Amygdala (tissue), 56 donors: ENCODE measurements around the gene EIF2S1.
A peak's percentile ranks its signal among the peaks of the same experiment; 100 is the strongest.
"Not testable (repeated sequence)": the region's sequence is repeated elsewhere in the genome, so short reads cannot be mapped to it uniquely, and the experiment has no call there.

ENCODE experiments used
- DNase-seq, 56 donors: peaks; one replicate each; lab custom pipeline; 2025; lab: John Stamatoyannopoulos, UW

Gene EIF2S1

DNA sequence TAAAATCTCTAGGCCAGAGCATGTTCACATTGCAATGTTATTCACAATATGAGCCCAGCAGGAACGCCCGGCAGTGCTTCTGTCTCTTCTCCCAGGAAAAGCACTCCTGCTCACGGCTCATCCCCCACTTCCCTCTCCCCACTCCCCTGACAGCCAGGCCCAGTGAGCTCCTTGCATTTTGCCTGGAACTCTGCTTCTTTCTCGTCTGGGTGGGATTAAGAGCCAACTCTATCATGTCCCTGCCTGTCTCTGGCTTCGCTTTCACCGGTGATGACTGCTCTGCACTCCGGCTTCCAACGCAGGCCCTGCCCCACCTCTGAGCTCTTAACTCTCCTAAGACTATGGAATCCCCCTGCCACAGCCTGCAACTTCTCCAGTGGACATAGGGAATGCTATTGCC is 49.3 kb downstream of the EIF2S1 start:
- no peak for DNase-seq

DNA sequence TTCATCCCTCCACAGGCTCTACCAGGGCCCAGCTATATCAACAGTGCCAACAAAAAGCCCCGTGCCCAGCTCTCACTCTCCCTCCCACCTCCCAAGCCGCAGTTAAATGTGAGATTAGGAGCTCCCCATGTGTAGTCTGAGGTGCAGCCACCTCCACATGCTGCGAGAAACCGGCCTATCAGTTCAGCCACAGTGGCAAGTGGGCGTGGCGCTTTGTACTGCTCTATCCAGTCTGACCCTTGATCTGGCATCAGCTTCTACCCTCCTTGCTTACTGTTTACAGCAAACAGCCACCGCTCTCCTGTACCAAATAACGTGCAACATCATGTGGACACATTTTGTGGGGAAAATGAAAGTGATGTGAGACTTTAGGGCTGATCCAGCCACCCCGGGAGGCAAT is 50.2 kb downstream of the EIF2S1 start:
- DNase-seq = no peak

DNA sequence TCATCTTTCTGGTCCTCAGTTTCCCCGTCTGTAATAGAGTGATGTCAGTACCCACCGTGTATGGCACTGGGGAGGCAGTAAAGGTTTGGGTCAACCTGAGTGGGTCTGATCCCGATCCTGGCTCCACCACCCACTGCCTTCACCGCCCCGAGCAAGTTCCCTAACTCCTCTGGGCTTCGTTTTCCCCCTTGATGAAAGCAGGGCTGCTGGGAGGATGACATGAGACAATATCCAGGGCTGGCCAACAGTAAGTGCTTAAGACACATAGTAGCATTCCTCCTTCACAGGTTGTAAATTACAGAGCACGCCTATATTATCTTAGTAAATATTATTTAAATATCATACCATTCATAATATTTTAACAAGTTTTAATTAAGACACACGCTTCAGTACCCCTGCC is 51.2 kb downstream of the EIF2S1 start:
- no peak for DNase-seq

DNA sequence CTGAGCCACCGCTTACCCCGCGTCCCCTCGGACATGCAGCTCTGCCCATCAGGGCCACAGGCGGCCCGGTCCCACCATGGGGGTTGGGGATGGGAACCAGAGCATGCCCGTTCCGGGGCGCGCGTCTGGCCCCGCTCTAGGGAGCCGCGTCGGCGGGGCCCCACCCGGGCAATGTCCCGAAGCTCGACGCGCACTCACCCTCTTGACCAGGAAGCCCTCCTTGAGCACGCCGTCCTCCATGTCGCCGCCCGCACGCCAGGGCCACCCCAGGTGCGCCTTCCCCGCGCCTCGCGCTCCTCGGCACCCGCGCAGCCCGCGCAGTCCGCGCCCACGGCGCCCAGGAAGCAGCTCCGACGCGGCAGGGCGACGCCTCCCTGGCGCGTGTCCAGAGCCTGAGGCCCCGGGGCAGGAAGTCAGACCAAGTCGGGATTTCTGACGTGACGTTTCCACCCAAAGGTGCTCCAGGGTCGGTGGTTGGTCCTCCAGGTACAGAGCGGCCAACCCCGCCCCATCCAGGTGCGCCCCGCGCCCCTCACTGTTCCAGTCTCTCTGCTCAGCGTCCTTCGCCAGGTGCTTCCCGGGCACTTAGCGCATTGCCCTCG is 51.8 kb downstream of the EIF2S1 start, which contains the start of gene PLEK2:
TSS of gene PLEK2 (minus strand) at position 346 of the 602 bp plus-strand sequence. CDS start at position 240, 106 bp downstream.
- no peak for DNase-seq

DNA sequence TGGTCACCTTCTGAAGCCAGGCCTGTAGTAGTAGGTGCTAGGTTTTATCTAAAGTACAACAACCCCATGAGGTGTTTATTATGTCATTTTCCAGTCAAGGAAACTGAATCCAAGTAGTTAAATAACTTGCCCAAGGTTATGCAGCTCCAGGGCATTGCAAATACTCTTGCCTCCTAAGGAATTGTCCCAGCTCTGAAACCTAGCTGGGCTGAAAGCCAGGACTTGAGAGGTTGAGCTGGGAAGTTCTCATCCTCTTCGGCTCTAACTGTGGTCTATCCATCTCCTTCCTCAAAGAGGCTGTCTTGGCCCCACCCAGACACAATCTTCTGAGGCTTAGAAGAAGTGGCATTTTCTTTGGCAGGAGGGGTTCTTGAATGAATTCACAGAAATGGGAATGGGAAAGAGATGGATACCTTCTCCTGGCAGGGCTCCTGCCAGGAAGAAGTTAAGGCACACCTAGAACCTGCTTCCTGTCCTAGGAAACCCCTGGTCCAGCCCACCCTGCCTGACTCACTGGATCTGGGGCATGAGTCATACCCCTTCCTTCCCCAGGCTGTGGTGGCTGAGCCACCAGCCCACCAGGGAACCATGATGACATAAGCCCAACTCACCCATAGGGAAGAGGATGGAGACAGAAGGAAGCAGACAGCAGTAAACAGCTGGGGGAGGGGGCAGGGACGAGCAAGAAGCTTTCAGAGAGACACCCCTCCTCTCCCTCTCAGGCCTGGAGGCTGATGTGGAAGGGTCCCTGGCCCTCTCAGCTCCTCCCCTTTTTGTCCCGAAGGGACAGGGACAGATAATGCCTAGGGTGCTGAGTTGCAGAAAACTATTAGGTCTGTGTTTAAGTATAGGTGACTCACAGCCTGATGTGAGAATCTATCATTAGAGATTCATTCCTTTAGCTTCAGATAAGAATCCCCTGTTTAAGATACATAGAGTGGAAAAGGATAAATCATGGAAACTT is 54.0 kb downstream of the EIF2S1 start:
- DNase-seq = no peak

DNA sequence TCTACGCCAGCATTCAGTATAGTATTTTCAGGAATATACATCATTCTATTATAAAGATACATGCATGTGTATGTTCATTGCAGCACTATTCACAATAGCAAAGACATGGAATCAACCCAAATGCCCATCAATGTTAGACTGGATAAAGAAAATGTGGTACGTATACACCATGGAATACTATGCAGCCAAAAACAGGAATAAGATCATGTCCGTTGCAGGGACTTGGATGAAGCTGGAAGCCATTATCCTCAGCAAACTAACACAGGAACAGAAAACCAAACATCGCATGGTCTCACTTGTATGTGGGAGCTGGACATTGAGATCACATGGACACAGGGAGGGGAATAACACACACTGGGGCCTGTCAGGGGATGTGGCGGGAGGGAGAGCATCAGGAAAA is 55.5 kb downstream of the EIF2S1 start:
- not testable (repeated sequence) for DNase-seq

DNA sequence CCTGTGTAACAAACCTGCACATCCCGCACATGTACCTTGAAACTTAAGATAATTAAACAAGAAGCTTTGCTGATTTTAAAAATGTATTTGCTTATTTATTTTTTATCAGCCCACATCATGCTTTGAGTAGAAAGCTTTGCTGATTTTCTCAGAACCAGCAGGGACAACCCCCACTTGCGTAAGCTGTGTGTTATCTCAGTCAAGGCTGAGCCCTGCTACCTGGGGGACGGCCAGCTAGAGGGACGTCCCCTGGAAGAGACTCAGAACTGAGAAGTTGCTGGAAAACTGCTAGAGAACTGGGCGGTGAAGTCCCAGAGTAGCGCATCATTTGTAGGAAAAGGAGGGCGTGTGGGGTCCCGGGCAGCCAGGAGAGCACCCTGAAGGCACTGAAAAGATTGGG is 56.0 kb downstream of the EIF2S1 start:
- no peak for DNase-seq

DNA sequence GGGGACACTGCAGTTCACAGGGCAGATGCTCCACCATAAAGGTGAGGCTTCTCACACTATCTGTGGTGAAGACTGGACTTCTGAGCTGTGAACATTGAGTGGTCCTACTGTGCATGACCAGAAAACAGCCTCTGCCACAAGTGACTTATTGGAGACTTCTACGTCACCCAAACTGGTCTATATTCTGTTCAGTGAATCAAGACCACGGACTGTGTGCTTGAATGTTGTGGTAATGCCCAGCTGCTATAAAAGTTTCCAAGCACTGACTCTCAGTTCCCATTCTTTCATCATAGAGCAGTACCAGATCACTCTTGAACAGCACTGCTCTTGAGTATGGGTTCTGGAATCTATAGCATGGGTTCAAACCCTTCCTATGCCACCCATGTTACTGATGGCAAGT is 56.7 kb downstream of the EIF2S1 start:
- no peak for DNase-seq

DNA sequence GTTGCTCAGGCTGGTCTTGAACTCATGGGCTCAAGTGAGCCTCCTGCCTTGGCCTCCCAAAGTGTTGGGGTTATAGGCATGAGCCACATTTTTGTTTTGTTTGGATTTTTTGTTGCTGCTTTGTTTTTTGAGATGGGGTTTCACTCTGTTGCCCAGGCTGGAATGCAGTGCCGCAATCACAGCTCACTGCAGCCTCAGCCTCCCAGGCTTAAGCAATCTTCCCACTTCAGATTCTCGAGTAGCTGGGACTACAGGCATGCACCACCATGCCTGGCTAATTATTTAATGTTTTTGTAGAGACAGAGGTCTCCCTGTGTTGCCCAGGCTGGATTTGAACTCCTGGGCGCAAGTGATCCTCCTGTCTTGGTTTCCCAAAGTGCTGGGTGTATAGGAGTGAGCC is 57.5 kb downstream of the EIF2S1 start:
- DNase-seq = no peak

DNA sequence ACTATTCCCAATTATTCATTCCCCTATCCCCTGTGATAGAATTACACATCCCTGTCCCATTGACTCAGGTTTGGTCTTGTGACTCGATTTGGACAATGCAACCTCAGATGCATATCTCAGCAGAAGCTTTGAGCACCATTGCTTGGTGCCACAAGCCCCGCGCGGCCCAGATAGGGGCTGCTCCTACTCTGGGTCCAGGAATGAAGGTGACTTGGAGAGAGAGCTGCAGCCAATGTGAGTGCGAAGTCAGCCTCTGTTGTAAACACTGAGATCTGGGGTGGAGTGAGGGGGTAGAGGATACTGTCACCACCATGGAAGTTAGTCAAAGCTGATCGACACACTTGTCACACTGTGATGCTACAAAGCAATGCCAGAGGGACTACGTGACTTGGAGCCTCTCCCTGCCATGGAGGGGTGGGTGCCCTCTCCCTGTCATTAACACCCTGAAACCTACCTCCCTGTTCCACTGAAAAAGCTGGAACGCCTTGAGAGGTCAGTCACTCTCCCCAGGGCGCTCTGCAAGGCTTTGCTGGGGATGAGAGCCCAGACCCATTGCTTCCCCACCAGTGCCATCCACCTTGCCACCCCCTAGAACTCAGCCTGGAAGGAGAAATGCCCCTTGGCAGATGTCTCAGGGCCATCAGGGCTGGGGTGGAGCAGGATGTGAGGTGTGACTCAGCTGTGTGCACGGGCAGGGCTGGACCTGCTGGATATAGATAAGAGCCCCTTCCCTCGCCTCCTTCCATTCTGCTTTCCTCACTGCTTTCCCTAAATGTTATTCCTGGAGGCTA is 58.5 kb downstream of the EIF2S1 start:
- DNase-seq = no peak

DNA sequence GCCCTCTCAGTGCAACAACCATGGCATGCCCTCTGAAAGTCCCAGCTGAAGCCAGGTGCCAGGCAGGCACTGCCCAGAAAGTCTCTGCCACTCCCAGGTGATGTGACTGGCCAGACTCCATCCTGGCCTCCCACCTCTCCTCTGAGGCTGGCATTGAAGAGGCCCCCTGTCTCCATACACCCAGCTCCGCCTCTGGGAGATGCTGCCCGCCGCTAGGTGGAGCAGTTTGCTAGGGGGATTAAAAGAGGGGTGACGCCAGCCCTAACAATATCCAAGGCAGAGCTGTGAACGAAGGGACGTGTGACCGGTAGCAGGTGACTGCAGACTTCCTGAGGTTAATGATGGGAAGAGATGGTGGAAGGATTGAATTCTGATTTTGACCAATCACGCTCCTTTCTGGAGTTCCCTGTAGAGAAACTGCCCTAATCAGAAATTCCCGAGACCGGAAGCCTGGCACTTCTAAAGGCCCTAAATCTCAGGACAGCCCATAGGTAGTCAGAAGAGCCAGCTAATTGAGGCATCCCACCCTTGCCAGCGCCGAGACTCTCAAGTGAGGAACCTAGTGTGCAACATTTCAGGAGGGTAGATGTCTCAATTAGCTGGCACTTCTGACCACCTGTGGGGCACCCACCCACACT is 60.1 kb downstream of the EIF2S1 start:
- DNase-seq = no peak

DNA sequence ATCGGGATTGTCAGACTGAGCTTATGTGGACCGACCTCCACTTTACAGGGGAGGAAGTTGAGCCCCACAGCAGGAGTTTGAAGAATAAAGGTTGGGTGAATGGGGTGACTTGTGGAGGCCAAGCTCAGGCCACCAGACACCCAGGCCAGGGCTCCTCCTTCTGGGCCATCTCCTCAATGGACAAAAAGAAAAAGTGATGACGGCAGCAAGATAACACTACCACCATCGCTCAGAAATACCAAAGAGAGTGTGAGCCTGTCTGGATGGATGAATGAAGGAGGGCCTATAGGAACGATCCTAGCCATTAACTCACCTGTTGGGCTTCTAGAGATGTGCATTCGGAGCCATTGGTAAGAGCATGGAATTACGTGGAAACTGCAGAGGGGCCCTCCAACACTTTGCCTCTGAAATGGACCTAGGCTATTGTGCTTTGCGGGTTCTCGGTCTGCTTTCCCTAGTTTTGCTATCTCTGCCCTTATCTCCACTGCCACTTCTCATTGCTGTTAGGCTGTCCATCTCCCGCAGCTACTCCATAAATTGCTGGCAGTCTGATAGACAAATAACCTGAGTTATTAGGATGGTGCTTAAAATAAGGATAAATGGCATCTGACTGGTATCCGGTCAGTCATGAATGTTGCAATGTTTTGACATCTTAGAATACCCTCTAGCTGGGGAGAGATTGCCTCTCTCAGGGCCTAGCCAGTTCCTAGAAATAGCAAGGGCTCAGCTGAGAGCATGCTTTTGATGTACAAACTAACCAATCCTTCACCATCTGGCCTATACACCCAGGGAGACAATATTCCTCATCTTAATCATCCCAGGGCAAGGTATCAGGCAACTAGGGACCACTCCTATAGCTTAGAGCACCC is 61.5 kb downstream of the EIF2S1 start:
- DNase-seq = no peak

DNA sequence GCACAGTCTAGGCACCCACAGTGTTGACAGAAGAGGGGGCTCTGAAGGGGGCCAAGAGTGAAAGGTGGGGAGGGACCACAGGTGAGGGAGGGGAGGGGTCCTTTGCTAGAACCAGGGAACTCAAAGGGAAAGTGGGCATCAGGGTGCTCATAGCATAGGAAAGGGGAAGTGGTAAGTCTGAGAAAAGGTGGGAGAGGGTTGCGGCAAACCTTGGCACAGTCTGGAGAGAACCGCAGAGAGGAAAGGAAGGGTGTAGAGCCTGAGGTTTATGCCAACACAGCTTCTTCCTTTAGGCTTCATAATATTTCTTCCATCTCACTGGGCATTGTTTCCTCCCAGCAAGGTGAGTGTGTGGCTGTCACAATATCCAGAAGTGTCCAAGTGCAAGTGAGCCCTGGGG is 63.3 kb downstream of the EIF2S1 start:
- DNase-seq = no peak

DNA sequence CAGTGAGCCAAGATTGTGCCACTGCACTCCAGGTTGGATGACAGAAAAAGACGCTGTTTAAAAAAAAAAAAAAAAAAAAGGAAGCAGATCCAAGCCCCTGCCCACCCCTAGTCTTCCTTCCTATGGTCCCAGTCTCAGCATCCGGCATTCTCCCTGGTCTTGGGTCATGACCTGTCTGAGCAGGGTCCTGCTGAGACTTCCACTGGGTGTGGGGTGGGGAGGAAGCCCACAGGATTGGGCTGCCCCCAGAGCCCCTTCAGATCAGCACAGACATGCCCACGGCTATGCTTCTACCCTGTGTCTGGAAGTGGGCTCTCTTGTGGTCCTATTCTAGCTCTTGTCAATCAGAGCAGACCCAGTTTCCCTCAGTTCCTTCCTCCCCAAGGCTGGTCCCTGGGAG is 64.4 kb downstream of the EIF2S1 start:
- no peak for DNase-seq

DNA sequence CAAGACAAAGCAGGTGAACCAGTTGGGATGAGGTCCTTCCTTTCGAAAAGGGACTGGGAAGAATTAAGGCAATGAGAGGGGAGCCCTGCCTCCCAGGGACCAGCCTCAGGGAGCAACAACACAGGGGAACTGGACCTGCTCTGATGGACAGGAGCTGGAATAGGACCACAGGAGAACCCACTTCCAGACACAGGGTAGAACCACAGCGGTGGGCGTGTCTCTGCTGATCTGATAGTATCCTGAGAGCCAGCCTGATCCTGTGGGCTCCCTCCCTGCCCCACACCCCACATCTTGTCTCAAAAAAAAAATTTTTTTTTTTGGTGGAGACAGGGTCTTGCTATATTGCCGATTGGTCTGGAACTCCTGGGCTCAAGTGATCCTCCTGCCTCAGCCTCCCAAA is 65.5 kb downstream of the EIF2S1 start:
- DNase-seq = no peak

DNA sequence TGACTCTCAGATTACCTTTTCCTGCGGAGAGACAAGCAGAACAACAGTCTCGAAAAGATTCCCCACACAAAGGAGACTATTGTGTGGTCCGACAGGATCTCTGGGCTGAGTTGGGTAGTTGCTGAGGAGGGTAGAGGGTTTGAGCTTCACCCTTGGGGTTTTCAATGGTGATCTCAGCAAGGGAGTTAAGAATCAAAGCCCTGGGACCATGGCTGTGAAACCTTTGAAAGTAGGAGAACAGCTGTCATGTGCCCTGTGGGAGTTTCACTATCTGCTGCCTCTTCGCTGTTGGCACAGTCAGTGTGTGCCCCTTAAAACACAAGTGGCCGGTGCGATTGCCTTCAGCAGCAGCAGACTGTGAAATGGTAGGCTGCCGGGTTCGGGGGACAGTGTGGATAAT is 66.0 kb downstream of the EIF2S1 start:
- DNase-seq = no peak

DNA sequence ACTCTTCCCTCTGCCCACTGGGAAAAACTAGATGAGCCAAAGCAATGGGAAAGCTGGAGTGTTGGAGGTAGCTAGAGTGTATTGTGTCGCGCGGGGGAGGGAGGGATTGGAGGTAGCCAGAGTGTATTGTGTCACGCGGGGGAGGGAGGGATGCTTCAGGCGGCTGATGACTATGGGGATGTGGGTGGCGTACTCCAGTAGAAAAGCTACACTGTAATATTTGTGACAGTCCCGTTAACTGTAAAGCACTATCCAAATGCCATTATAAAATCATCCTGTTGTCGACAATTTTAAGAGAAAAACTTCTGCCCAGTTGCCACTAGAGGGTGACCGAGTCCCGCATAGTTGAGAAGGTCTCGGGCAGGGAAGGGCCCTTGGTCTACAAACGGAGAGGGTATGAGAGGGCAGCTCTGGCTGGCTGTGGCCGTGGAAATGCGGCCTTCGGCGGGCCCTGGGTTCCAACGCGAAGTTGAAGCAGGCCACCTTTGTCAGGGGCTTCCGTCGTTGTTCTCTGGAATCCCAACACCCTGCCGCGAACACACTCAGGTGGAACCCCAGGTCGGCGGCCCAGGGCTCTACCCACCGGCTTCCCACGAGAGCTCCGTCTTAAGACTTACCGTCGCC is 67.0 kb downstream of the EIF2S1 start:
- peak in 53 of 56 donors; percentile 13 to 80 (median 53) for DNase-seq

DNA sequence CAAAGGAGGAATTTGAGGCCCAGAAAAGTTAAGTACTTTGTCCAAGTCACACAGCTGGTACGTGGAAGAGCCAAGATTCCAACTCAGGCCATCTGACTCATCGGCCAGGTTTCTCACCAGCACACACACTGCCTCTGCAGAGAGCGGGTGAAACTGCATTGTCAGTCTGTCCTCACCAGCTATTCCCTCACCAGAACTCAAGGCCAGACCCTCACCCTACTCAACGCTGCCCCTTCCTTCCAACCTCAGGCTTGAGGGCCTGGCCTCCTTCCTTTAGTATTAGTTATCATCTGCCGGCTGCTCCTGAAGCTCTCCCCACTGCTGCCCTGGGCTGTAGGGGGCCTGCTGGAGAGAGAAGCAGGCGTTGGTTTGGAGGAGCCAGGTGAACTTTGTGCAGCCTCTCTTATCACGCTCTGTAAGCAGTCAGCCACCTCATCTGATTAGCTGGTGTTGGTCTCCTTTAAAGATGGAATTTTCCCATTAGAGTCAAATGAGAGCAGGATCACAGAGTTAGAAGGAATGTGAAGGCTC is 68.4 kb downstream of the EIF2S1 start:
- DNase-seq = no peak
